DOHH2 (cell line): ENCODE data around the gene RASAL1.

Experiments used
- CTCF ChIP-seq: fragments of 200-600 bp; sonication (generic); IDR thresholded peaks from one replicate; pipeline ENCODE4 v1.5.1; 2014; ENCODE audit warnings: antibody characterized with exemption, mild to moderate bottlenecking, low read depth, low read length; ENCODE audit not compliant: poor library complexity, severe bottlenecking
- EZH2phosphoT487 ChIP-seq: fragments of 200-600 bp; sonication (generic); IDR thresholded peaks from 2 replicates; pipeline ENCODE4 v1.6.1; 2017; ENCODE audit warnings: borderline replicate concordance, mild to moderate bottlenecking, antibody characterized with exemption, low read length, moderate library complexity, mixed read lengths

- TF ChIP-seq CTCF (no peak), EZH2phosphoT487 (no peak)
Observed at GRCh38 chr12:113136990-113137511, 1.5 kb upstream of the RASAL1 start.
